ENCODE data around the gene TLR1.

Gene TLR1

GRCh38 chr4:38757945-38758600 lies 46.5 kb downstream of the TLR1 start:
- H3K4me3 ChIP-seq (ENCODE audit: low read depth, low read length), result no peak overlapping the region
- TF ChIP-seq CTCF (IDR thresholded peaks at IDR 0.05; ENCODE audit: low read depth, low read length), result peak; percentile 32
- DNase-seq (ENCODE audit: low read depth, low spot score), result no peak
- in situ Hi-C loops (cut with HindIII; ENCODE audit: low sequenced_read_pairs), result no loop called here

GRCh38 chr4:38752941-38753806 lies 51.4 kb downstream of the TLR1 start:
- DNase-seq (ENCODE audit: low read depth, low spot score), result peak; percentile 98
- H3K4me3 ChIP-seq (ENCODE audit: low read depth, low read length), result no peak overlapping the region
- TF ChIP-seq CTCF (IDR thresholded peaks at IDR 0.05; ENCODE audit: low read depth, low read length), result no peak
- in situ Hi-C loops (cut with HindIII; ENCODE audit: low sequenced_read_pairs), result no loop called here

GRCh38 chr4:38752372-38752940 lies 52.1 kb downstream of the TLR1 start:
- no peak for TF ChIP-seq CTCF (IDR thresholded peaks at IDR 0.05; ENCODE audit: low read depth, low read length)
- in situ Hi-C loops (cut with HindIII; ENCODE audit: low sequenced_read_pairs), result no loop called here
- peak; percentile 78 for DNase-seq (ENCODE audit: low read depth, low spot score)
- H3K4me3 ChIP-seq (ENCODE audit: low read depth, low read length), result no peak overlapping the region

GRCh38 chr4:38751341-38752010 lies 53.1 kb downstream of the TLR1 start:
- H3K4me3 ChIP-seq (ENCODE audit: low read depth, low read length), result no peak overlapping the region
- DNase-seq (ENCODE audit: low read depth, low spot score), result no peak
- in situ Hi-C loops (cut with HindIII; ENCODE audit: low sequenced_read_pairs), result no loop called here
- no peak for TF ChIP-seq CTCF (IDR thresholded peaks at IDR 0.05; ENCODE audit: low read depth, low read length)

GRCh38 chr4:38749336-38749735 lies 55.3 kb downstream of the TLR1 start:
- in situ Hi-C loops (cut with HindIII; ENCODE audit: low sequenced_read_pairs), result no loop called here
- no peak for TF ChIP-seq CTCF (IDR thresholded peaks at IDR 0.05; ENCODE audit: low read depth, low read length)
- no peak for DNase-seq (ENCODE audit: low read depth, low spot score)
- no peak overlapping the region for H3K4me3 ChIP-seq (ENCODE audit: low read depth, low read length)

- DNase-seq (ENCODE audit: low read depth, low spot score), result no peak
- in situ Hi-C loops (cut with HindIII; ENCODE audit: low sequenced_read_pairs), result no loop called here
- H3K4me3 ChIP-seq (ENCODE audit: low read depth, low read length), result no peak overlapping the region
- TF ChIP-seq CTCF (IDR thresholded peaks at IDR 0.05; ENCODE audit: low read depth, low read length), result no peak
Measured at GRCh38 chr4:38747629-38748028, 57.0 kb downstream of the TLR1 start.

Measured in astrocyte of the spinal cord (primary cell).